Thyroid gland (tissue), 4 donors: Measurements from ENCODE around the gene CCSER1.

Experiments used
- CTCF ChIP-seq, 6 experiments: fragments of 200-600 bp in 3 of 6; fragments of 450-650 bp in 3 of 6; sonication (generic) in 3 of 6; IDR thresholded peaks; one replicate each; pipeline ENCODE4 v1.5.1; 2016 to 2019; ENCODE audit warnings: antibody characterized with exemption in 6 of 6, mild to moderate bottlenecking in 2 of 6, inconsistent platforms in 1 of 6, moderate library complexity in 1 of 6
- POLR2A ChIP-seq, 2 donors: fragments of 450-650 bp; IDR thresholded peaks; one replicate each; pipeline ENCODE4 v1.6.1; 2017; ENCODE audit warnings: antibody characterized with exemption in 2 of 2, mild to moderate bottlenecking in 2 of 2, moderate library complexity in 1 of 2

- TF ChIP-seq POLR2A (IDR thresholded peaks at IDR 0.05) (no peak), CTCF (IDR thresholded peaks at IDR 0.05) (no peak)
Observed at GRCh38 chr4:90198086-90198847, 71.1 kb downstream of the CCSER1 start.
